Lung (tissue), 12 donors: ENCODE data around the gene SMIM11. TPM values are rescaled to one million over a fixed set of nuclear protein-coding genes. Genes with fewer than 3 reads are reported as not detected.

ENCODE experiments used
- ATAC-seq: fragments of 200-7000 bp; cut with Tn5 transposase; one replicate; pipeline ENCODE4 v1.9.1; 2020; ENCODE audit warnings: moderate number of reproducible peaks; ENCODE audit not compliant: insufficient read depth, low FRiP score
- DNase-seq, 3 donors: peaks; one replicate each; pipeline ENCODE4 v3.0.0-alpha.2; 2013 to 2017
- H3K27ac ChIP-seq, 2 donors: one replicate each; pipeline ENCODE4 v1.5.1; 2013; ENCODE audit warnings: mild to moderate bottlenecking in 2 of 2, moderate library complexity in 2 of 2, control low read depth in 1 of 2, inconsistent platforms in 1 of 2, low read depth in 1 of 2, low read length in 1 of 2
- H3K27me3 ChIP-seq, 3 donors: one replicate each; pipeline ENCODE4 v1.5.1; 2013; ENCODE audit warnings: low read length in 2 of 3; ENCODE audit not compliant: control insufficient read depth in 3 of 3, insufficient read depth in 3 of 3
- H3K36me3 ChIP-seq, 4 donors: one replicate each; pipeline ENCODE4 v1.5.1; 2013; ENCODE audit warnings: low read length in 4 of 4, mild to moderate bottlenecking in 1 of 4, moderate library complexity in 1 of 4; ENCODE audit not compliant: control insufficient read depth in 4 of 4, insufficient read depth in 4 of 4
- H3K4me1 ChIP-seq, 5 donors: one replicate each; pipeline ENCODE4 v1.5.1; 2013; ENCODE audit warnings: low read length in 5 of 5, mild to moderate bottlenecking in 2 of 5, moderate library complexity in 1 of 5; ENCODE audit not compliant: control insufficient read depth in 5 of 5, insufficient read depth in 5 of 5
- H3K4me3 ChIP-seq: one replicate; pipeline ENCODE4 v1.5.1; 2013; ENCODE audit warnings: mild to moderate bottlenecking, control low read depth, moderate library complexity
- H3K9ac ChIP-seq, 2 donors: one replicate each; pipeline ENCODE4 v1.5.1; 2013; ENCODE audit warnings: low read length in 2 of 2, control low read depth in 1 of 2; ENCODE audit not compliant: insufficient read depth in 1 of 2
- H3K9me3 ChIP-seq, 4 donors: one replicate each; pipeline ENCODE4 v1.5.1; 2013; ENCODE audit warnings: low read length in 3 of 4, mild to moderate bottlenecking in 1 of 4, moderate library complexity in 1 of 4; ENCODE audit not compliant: control insufficient read depth in 4 of 4, insufficient read depth in 3 of 4
- WGBS, 2 donors: extraction: QIAGEN DNeasy Blood & Tissue Kit; methylation state at CpG; one replicate each; pipeline ENCODE4 v1.1.7; 2013; 5-methylcytosine and 5-hydroxymethylcytosine counted together
- polyA plus RNA-seq, 2 donors: library from polyadenylated mRNA; stranded (reverse); fragments of 200-250 nt; gene quantifications; one replicate each; pipeline ENCODE4 v1.2.1, GENCODE V29; 2013
- total RNA-seq, 2 donors: library from RNA; depleted of rRNA in 1 of 2; stranded (reverse); fragments of >200 nt in 1 of 2; gene quantifications; one replicate each; pipeline ENCODE4 v1.2.1, GENCODE V29; 2014 to 2021
- TF ChIP-seq, protein P1 (sequence below): IDR thresholded peaks from 2 replicates; pipeline ENCODE4 v1.5.1; 2012; ENCODE audit warnings: mild to moderate bottlenecking; ENCODE audit errors: control extremely low read depth, extremely low read depth
- donor health status: control.
- donor health status: control.
- donor health status: Bipolar disorder and iron deficiency.
- donor health status: healthy.
- donor health status: DM: yes; HTN: yes; CAD: no.

Gene SMIM11
- total and polyA plus RNA-seq, 4 donors = 3.5 to 8.0 (median 6.6) TPM

DNA sequence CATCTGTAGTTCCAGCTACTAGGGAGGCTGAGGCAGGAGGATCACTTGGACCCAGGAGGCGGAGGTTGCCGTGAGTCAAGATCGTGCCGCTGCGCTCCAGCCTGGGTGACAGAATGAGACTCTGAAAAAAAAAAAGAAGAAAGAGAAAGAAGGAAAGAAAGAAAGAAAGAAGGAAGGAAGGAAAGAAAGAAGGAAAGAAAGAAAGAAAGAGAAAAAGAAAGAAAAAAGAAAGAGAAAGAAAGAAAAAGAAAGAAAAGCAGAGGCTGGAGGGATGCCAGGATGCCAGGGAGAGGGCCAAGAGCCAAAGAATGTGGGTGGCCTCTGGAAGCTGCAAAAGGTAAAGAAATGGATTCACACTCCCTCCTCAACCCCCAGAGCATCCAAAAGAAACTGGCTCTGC is 19.7 kb upstream of the SMIM11 start:
- DNase-seq (no peak), ATAC-seq (no peak)
- Histone ChIP-seq H3K27ac (no peak overlapping the region), H3K36me3 (no peaks in the 10 kb centered on the region), H3K4me1 (peaks cover 0 to 7% (median 0%) of the 10 kb centered on the region in 5 donors), H3K9ac (no peak overlapping the region), H3K9me3 (peaks cover 0 to 2% (median 0%) of the 10 kb centered on the region in 4 donors), H3K4me3 (no peak overlapping the region), H3K27me3 (no peaks in the 10 kb centered on the region)
- TF ChIP-seq, protein P1, sequence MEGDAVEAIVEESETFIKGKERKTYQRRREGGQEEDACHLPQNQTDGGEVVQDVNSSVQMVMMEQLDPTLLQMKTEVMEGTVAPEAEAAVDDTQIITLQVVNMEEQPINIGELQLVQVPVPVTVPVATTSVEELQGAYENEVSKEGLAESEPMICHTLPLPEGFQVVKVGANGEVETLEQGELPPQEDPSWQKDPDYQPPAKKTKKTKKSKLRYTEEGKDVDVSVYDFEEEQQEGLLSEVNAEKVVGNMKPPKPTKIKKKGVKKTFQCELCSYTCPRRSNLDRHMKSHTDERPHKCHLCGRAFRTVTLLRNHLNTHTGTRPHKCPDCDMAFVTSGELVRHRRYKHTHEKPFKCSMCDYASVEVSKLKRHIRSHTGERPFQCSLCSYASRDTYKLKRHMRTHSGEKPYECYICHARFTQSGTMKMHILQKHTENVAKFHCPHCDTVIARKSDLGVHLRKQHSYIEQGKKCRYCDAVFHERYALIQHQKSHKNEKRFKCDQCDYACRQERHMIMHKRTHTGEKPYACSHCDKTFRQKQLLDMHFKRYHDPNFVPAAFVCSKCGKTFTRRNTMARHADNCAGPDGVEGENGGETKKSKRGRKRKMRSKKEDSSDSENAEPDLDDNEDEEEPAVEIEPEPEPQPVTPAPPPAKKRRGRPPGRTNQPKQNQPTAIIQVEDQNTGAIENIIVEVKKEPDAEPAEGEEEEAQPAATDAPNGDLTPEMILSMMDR = no peak
- WGBS, 2 donors = 97 to 99% methylated on average over 5 of the region's 5 CpGs

GRCh38 chr21:34357889-34358288 is 17.4 kb upstream of the SMIM11 start:
- TF ChIP-seq, protein P1 = no peak
- H3K9me3 ChIP-seq = peaks cover 0 to 2% (median 0%) of the 10 kb centered on the region in 4 donors
- DNase-seq (no peak), ATAC-seq (no peak)
- no peak overlapping the region for H3K9ac ChIP-seq
- H3K4me3 ChIP-seq = no peak overlapping the region
- H3K4me1 ChIP-seq = peaks cover 0 to 3% (median 0%) of the 10 kb centered on the region in 5 donors
- WGBS, 2 donors = 92 to 94% methylated on average over 2 of the region's 2 CpGs
- H3K27me3 ChIP-seq = peaks cover 0 to 2% (median 0%) of the 10 kb centered on the region in 3 donors
- no peak overlapping the region for H3K27ac ChIP-seq
- H3K36me3 ChIP-seq = no peaks in the 10 kb centered on the region

- Histone ChIP-seq H3K9ac (no peak overlapping the region), H3K4me3 (no peak overlapping the region), H3K27me3 (peaks cover 0 to 2% (median 0%) of the 10 kb centered on the region in 3 donors), H3K9me3 (peaks cover 0 to 2% (median 0%) of the 10 kb centered on the region in 4 donors), H3K27ac (no peak overlapping the region), H3K36me3 (no peaks in the 10 kb centered on the region), H3K4me1 (peaks cover 0 to 3% (median 0%) of the 10 kb centered on the region in 5 donors)
- TF ChIP-seq, protein P1 = no peak
- no peak for DNase-seq
- 50 to 95% methylated on average over 1 of the region's 1 CpG for WGBS, 2 donors
- no peak for ATAC-seq
Observed at GRCh38 chr21:34358866-34359265, 16.4 kb upstream of the SMIM11 start.
